VCaP (cell line): Measurements from ENCODE around the gene ZNF750.
A peak's percentile ranks its signal among the peaks of the same experiment; 100 is the strongest.

Source experiments
- H3K27ac ChIP-seq: fragments of 450-650 bp; 2 replicates; pipeline ENCODE4 v1.5.1; 2017
- TF ChIP-seq, protein P1 (sequence below): fragments of 450-650 bp; conservative IDR thresholded peaks from 2 replicates; pipeline ENCODE4 v1.5.1; 2017; ENCODE audit warnings: mild to moderate bottlenecking, moderate library complexity

Gene ZNF750

DNA sequence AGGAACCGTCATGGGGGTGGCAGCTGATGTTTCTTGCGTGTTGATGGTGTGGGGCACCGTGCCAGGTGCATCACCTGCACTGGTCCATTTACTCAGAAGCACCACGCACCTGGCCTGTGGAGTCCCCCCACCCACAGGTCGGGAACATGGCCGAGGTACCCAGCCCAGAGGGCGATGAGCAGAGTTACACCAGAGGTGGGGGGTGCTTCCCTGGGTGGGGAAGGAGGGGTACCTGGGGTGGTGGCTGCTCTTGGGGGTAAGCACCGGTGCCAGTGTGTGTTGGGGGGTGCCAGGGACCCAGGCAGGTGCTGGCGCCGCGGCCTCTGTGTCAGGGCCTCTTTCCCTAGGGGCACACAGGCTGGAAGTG is 5.0 kb upstream of the ZNF750 start:
- TF ChIP-seq, protein P1, sequence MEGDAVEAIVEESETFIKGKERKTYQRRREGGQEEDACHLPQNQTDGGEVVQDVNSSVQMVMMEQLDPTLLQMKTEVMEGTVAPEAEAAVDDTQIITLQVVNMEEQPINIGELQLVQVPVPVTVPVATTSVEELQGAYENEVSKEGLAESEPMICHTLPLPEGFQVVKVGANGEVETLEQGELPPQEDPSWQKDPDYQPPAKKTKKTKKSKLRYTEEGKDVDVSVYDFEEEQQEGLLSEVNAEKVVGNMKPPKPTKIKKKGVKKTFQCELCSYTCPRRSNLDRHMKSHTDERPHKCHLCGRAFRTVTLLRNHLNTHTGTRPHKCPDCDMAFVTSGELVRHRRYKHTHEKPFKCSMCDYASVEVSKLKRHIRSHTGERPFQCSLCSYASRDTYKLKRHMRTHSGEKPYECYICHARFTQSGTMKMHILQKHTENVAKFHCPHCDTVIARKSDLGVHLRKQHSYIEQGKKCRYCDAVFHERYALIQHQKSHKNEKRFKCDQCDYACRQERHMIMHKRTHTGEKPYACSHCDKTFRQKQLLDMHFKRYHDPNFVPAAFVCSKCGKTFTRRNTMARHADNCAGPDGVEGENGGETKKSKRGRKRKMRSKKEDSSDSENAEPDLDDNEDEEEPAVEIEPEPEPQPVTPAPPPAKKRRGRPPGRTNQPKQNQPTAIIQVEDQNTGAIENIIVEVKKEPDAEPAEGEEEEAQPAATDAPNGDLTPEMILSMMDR: no peak
- H3K27ac ChIP-seq: no peak overlapping the region

DNA sequence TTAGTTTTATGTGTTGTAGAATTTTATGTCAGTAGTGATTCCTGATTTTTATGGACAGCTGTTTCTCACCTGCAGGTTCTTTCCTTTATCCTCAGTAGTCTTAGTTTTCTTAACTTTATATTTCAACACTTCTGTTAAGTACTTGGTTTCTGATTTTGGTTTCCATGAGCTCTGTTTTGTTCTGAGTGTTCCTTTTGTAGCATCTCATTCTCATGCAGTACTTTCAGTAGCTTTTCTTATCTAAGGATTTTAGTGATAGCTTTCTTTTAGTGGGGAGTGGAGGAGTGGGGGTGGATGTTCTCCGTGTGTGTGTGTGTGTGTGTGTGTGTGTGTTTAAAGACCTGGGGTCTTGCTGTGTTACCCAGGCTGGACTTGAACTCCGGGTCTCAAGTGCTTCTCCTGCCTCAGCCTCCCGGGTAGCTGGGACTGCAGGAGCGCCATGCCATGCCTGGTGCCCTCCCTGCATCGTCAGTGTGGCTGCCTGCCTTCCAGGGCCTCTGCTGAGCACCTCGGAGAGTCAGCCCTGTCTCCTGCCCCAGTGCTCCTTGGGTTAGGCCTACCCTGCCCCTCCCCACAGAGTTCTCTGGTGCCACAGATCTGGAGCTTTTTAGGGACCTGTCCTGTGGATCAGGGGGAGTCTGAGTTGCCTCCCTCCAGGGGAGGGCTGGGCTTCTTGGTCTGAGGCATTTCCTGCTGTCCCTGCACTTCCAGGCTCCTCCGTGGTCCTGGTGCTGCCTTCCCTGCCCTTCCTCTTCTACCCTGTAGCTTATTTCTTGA is 4.3 kb upstream of the ZNF750 start:
- TF ChIP-seq, protein P1: no peak
- no peak overlapping the region for H3K27ac ChIP-seq

DNA sequence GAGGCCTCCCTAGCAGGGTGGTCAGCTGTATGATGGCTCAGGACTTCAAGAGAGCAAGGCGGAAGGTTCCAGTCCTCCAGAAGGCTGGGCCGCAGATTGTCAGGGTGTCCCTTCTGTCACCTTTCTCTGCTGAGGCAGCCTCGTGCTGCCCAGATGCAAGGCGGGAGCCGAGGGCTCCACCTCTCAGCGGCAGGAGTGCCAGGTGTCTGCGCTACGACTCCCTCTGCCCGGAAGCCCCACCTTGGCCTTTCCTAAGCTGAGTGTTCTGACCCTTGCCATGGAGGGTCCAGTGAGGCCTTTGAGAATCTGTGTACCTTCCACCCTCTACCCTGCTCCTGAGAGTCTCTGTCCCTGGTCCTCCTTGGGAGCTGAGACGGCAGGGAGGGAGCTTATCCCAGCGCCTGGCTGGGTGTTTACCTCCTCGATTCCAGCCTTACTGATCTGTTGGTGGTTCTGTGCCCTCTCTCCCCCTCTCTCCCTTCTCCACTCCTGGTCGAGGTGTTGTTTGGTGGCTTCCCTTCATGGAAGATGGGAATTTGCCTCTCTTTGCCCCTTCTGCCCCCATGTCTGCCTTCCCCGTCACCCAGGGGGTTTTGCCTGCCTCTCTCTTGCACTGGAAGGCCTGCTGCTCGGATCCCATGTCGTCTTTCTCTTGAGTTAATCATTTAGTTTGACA is 2.2 kb upstream of the ZNF750 start:
- TF ChIP-seq, protein P1: no peak
- H3K27ac ChIP-seq: no peak overlapping the region

DNA sequence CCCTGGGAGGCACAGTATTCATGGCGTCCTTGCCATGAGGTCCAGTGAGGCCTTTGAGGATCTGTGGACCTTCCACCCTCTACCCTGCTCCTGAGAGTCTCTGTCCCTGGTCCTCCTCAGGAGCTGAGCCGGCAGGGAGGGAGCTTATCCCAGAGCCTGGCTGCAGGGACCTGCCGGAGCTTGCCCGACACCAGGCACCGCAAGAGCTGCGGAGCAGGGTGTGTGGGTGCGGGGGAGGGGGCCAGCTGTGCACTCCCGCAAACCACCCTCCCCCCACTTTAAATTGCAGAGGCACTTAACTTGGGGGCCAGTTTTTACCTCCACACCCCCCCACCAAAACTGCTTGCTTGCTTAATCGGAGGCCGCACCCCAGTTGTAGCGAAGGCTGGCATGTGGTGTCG is 609 bp upstream of the ZNF750 start:
- TF ChIP-seq, protein P1: no peak
- H3K27ac ChIP-seq: peak overlapping the region; percentile 79; the same call in 1 of the 2 replicates

DNA sequence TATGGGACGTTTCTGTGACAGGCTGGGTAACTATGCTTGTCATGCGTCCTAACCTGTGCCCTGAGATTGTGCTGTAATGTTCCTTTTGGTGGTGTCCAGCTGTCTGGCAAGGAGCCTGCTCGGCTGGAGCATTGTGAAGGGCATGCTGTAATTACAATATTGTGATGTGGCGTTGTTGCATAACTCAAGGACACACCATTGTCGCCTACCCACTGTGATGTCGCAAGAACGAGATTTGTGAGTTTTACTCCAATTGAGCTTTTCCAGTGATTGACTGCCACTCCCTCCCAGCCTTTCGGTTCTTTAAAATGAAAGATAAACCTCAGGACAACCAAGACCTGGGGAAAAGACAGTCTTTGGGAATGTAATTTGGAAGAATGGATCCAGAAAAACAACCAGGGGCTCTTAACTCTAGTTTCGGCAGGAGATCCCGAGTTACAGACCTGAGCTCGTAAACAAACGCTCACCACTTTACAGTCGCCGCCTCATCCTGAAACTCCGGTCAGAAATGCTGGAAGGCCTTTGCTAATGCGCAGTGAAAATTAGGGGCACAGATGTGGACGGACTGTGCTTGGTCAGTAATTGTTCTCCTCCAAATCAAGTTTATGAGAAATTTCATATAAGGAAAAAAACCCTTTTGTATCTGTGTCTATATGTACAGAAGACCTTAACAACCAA is 1.3 kb downstream of the ZNF750 start:
- peak overlapping the region; percentile 79 for H3K27ac ChIP-seq
- TF ChIP-seq, protein P1: no peak

DNA sequence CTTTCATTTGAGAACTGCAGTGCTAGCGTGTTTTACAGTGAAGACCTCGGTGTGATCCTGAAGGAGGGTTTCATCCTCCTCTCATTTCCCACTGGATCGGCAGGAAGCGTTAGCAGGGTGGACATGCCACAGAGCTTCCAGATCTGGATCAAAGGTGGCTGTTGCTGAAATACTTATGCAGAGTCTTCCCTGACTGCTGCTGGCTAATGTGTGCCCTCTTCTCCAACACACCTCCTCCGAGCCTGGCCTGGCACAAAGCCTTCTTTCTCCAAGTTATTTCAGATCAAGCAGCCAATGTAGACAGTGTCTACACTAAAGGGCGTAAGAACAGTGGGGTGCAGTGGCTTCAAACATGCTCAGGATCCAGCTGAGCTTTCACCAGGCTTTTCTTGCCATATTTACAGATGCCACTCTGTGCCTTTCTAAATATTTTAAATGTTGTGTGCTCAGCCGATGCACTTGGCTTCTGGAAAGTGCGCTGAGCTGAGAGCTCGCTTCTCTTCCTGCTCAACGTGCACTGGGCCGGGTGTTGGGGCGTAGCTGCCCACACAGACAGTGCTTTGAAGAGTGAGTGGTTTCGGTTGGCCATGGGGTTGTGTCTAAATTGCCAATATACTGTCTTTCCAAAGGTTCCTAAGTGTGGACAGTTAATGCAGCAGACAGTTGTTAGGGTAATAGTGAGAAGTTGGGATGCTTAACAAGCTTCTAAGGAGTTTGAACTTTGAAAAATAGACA is 2.1 kb downstream of the ZNF750 start:
- TF ChIP-seq, protein P1: no peak

DNA sequence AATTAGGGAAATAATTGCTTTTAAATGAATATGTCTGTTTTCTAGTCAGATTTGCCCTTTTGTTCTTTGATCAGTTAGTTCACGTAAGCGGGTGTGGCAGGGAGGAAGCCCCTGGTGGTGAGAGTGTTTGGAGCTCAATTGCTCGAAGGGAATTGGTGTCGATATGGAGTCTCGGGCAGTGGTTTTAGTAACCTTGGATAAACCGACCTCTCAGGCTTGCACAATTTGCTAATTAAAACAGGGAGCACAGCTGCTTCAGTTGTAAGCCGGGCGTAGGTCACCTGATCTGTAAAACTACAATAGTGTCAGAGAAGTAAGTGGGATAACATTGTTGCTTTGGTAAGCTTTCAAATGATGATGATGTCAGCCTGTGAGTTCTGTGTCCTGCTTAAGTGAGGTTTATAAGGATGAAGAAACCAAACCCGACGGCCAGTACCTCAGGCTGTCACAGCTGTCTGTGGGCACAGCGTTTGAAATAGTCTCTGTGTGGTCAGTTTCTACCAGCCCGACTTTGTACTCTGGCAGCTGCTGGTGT is 2.9 kb downstream of the ZNF750 start:
- TF ChIP-seq, protein P1: peak; percentile 21; the same call in 1 of the 2 replicates
- peak overlapping the region; percentile 79 for H3K27ac ChIP-seq

More for the DNA sequence above, 2.1 kb downstream of the ZNF750 start:
- peak overlapping the region; percentile 79 for H3K27ac ChIP-seq
